ENCODE measurements around the gene ZYX. TPM values are rescaled to one million over a fixed set of nuclear protein-coding genes. Genes with fewer than 3 reads are reported as not detected.

ZYX gene
- total and polyA plus RNA-seq, 2 donors (not counting 1 experiment from before 2014, with no cell fraction given): 32.3 to 53.8 TPM

DNA sequence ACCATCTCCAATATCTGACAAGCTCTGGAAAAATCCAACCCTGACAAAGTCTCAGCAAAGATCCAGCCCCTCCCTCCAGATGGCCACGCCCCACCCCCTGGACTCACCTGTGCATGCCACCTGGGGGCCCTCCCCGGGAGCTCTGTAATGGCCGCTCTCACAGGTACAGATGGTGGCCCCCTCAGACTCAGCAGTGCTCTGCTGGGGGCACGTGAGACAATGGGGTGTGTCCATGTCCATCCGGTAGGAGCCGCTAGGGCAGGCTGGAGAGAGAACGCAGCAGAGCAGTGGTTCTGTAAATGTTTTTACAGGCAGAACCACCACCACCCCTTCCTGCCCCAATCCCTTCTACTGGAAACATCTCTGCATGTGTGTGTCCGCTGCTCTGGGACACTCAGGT, 18.0 kb downstream of the ZYX start:
- ATAC-seq (ENCODE audit: low read depth) (no peak), DNase-seq (no peak)
- H3K27me3 ChIP-seq (replicated peaks in 1 of 4; ENCODE audit: control extremely low read depth in 1 of 4, control insufficient read depth in 3 of 4, insufficient read depth in 4 of 4, low read length in 3 of 4): no peaks in the 10 kb centered on the region
- no peaks in the 10 kb centered on the region for H3K79me2 ChIP-seq (ENCODE audit: control insufficient read depth, insufficient read depth, low read length)
- intact Hi-C loops (cut with micrococcal nuclease): no loop called here
- Mint-ChIP-seq H3K27me3 (no peaks in the 10 kb centered on the region), H3K4me3 (no peak overlapping the region), H3K4me1 (no peaks in the 10 kb centered on the region), H3K27ac (no peak overlapping the region), H3K9me3 (ENCODE audit: insufficient read depth) (no peaks in the 10 kb centered on the region)
- H3K27ac ChIP-seq (ENCODE audit: low read length in 2 of 2): no peak overlapping the region
- no peak overlapping the region for H2AFZ ChIP-seq (ENCODE audit: insufficient read depth, low read depth, low read length, poor library complexity, severe bottlenecking)
- ChIA-PET POLR2A (no interaction called here), CTCF (no interaction called here)
- no peaks in the 10 kb centered on the region for H3K9me3 ChIP-seq (ENCODE audit: control extremely low read depth in 1 of 3, control insufficient read depth in 2 of 3, insufficient read depth in 1 of 3, low read length in 2 of 3)
- WGBS (ENCODE audit: insufficient coverage): 89% methylated on average over 8 of the region's 8 CpGs
- H3K36me3 ChIP-seq (replicated peaks in 1 of 2; ENCODE audit: control extremely low read depth in 1 of 2, control insufficient read depth in 1 of 2, extremely low read depth in 1 of 2, insufficient read depth in 2 of 2, low read length in 1 of 2): no peaks in the 10 kb centered on the region
- H3K4me2 ChIP-seq (replicated peaks; ENCODE audit: low read depth, low read length, poor library complexity, severe bottlenecking): no peak overlapping the region
- TF ChIP-seq, protein P1, sequence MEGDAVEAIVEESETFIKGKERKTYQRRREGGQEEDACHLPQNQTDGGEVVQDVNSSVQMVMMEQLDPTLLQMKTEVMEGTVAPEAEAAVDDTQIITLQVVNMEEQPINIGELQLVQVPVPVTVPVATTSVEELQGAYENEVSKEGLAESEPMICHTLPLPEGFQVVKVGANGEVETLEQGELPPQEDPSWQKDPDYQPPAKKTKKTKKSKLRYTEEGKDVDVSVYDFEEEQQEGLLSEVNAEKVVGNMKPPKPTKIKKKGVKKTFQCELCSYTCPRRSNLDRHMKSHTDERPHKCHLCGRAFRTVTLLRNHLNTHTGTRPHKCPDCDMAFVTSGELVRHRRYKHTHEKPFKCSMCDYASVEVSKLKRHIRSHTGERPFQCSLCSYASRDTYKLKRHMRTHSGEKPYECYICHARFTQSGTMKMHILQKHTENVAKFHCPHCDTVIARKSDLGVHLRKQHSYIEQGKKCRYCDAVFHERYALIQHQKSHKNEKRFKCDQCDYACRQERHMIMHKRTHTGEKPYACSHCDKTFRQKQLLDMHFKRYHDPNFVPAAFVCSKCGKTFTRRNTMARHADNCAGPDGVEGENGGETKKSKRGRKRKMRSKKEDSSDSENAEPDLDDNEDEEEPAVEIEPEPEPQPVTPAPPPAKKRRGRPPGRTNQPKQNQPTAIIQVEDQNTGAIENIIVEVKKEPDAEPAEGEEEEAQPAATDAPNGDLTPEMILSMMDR (IDR thresholded peaks at IDR 0.05): no peak
- TF ChIP-seq EZH2 (IDR thresholded peaks at IDR 0.05; ENCODE audit: borderline replicate concordance, insufficient read depth, low read depth, low read length, poor library complexity, severe bottlenecking): no peak
- H3K4me3 ChIP-seq (ENCODE audit: control extremely low read depth in 1 of 5, extremely low read depth in 1 of 5, insufficient read depth in 1 of 5, low read depth in 2 of 5, low read length in 4 of 5): no peak overlapping the region
- H3K9ac ChIP-seq (ENCODE audit: low read length): no peak overlapping the region
- H3K4me1 ChIP-seq (ENCODE audit: control insufficient read depth in 2 of 2, insufficient read depth in 2 of 2, low read length in 2 of 2): no peaks in the 10 kb centered on the region
- no peaks in the 10 kb centered on the region for H4K20me1 ChIP-seq (ENCODE audit: control insufficient read depth, insufficient read depth, low read length, poor library complexity, severe bottlenecking)

DNA sequence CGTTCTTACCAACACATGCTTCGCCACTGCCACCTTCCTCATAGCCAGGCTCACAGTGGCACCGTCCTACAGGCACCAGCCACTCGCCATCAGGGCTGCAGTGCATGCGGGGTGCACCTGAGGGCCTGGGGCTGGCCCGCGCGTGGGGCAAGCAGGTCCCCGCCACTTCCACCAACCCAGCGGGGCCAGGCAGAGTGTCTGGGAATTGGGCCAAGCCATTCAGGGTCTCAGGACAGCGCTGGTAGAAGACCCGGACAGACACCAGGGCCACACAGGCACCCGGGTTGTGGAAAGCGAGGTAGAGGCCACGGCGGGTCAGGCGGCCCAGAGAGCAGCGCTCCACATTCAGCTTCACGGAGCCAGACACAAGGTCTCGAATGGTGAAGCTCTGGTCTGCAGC, 18.5 kb downstream of the ZYX start:
- Histone ChIP-seq H3K36me3 (replicated peaks in 1 of 2; ENCODE audit: control extremely low read depth in 1 of 2, control insufficient read depth in 1 of 2, extremely low read depth in 1 of 2, insufficient read depth in 2 of 2, low read length in 1 of 2) (no peaks in the 10 kb centered on the region), H3K4me3 (ENCODE audit: control extremely low read depth in 1 of 5, extremely low read depth in 1 of 5, insufficient read depth in 1 of 5, low read depth in 2 of 5, low read length in 4 of 5) (no peak overlapping the region), H2AFZ (ENCODE audit: insufficient read depth, low read depth, low read length, poor library complexity, severe bottlenecking) (no peak overlapping the region), H3K79me2 (ENCODE audit: control insufficient read depth, insufficient read depth, low read length) (no peaks in the 10 kb centered on the region), H3K27ac (ENCODE audit: low read length in 2 of 2) (no peak overlapping the region), H3K4me2 (replicated peaks; ENCODE audit: low read depth, low read length, poor library complexity, severe bottlenecking) (no peak overlapping the region), H3K27me3 (replicated peaks in 1 of 4; ENCODE audit: control extremely low read depth in 1 of 4, control insufficient read depth in 3 of 4, insufficient read depth in 4 of 4, low read length in 3 of 4) (no peaks in the 10 kb centered on the region), H3K9ac (ENCODE audit: low read length) (no peak overlapping the region), H3K4me1 (ENCODE audit: control insufficient read depth in 2 of 2, insufficient read depth in 2 of 2, low read length in 2 of 2) (no peaks in the 10 kb centered on the region), H3K9me3 (ENCODE audit: control extremely low read depth in 1 of 3, control insufficient read depth in 2 of 3, insufficient read depth in 1 of 3, low read length in 2 of 3) (no peaks in the 10 kb centered on the region), H4K20me1 (ENCODE audit: control insufficient read depth, insufficient read depth, low read length, poor library complexity, severe bottlenecking) (no peaks in the 10 kb centered on the region)
- no peaks in the 10 kb centered on the region for H3K4me1 Mint-ChIP-seq
- no peak for ATAC-seq (ENCODE audit: low read depth)
- intact Hi-C loops (cut with micrococcal nuclease): no loop called here
- no peak overlapping the region for H3K4me3 Mint-ChIP-seq
- ChIA-PET POLR2A (no interaction called here), CTCF (no interaction called here)
- no peaks in the 10 kb centered on the region for H3K27me3 Mint-ChIP-seq
- no peak overlapping the region for H3K27ac Mint-ChIP-seq
- 95% methylated on average over 13 of the region's 20 CpGs for WGBS (ENCODE audit: insufficient coverage)
- no peak for TF ChIP-seq EZH2 (IDR thresholded peaks at IDR 0.05; ENCODE audit: borderline replicate concordance, insufficient read depth, low read depth, low read length, poor library complexity, severe bottlenecking)
- TF ChIP-seq, protein P1 (IDR thresholded peaks at IDR 0.05): no peak
- H3K9me3 Mint-ChIP-seq (ENCODE audit: insufficient read depth): no peaks in the 10 kb centered on the region
- DNase-seq: no peak
